Measurements from ENCODE around the gene IGSF10.
A peak's percentile ranks its signal among the peaks of the same experiment; 100 is the strongest.

Gene IGSF10

DNA sequence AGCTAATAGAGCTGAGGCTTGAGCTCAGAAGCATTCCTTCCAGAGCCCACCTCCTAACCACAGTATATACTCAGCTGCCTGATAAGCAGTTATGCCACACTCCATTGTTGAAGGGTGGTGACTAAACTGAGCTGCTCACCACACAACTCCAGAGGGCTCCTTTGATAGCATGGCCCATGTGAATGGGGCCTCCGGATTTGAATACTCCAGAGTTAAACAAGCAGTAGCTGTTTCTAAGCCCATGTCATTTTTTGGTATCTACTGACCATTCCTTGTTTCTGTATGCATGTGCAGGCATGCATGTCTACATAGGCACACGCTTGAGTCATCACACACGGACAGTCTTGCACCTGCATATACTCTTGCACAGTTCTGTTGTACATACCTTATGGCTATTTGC, 28.9 kb downstream of the IGSF10 start:
- TF ChIP-seq, protein P1, sequence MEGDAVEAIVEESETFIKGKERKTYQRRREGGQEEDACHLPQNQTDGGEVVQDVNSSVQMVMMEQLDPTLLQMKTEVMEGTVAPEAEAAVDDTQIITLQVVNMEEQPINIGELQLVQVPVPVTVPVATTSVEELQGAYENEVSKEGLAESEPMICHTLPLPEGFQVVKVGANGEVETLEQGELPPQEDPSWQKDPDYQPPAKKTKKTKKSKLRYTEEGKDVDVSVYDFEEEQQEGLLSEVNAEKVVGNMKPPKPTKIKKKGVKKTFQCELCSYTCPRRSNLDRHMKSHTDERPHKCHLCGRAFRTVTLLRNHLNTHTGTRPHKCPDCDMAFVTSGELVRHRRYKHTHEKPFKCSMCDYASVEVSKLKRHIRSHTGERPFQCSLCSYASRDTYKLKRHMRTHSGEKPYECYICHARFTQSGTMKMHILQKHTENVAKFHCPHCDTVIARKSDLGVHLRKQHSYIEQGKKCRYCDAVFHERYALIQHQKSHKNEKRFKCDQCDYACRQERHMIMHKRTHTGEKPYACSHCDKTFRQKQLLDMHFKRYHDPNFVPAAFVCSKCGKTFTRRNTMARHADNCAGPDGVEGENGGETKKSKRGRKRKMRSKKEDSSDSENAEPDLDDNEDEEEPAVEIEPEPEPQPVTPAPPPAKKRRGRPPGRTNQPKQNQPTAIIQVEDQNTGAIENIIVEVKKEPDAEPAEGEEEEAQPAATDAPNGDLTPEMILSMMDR (IDR thresholded peaks at IDR 0.05; ENCODE audit: unreplicated experiment in 3 of 3), result no peak
- H3K9me3 Mint-ChIP-seq, result peaks cover 7% of the 10 kb centered on the region
- no peak overlapping the region for H3K4me3 Mint-ChIP-seq
- no peak overlapping the region for H3K27ac Mint-ChIP-seq
- no peaks in the 10 kb centered on the region for H3K4me1 Mint-ChIP-seq
- peaks cover 32% of the 10 kb centered on the region for H3K36me3 Mint-ChIP-seq (ENCODE audit: low read depth)
- no peaks in the 10 kb centered on the region for H3K27me3 Mint-ChIP-seq (ENCODE audit: low read depth)

DNA sequence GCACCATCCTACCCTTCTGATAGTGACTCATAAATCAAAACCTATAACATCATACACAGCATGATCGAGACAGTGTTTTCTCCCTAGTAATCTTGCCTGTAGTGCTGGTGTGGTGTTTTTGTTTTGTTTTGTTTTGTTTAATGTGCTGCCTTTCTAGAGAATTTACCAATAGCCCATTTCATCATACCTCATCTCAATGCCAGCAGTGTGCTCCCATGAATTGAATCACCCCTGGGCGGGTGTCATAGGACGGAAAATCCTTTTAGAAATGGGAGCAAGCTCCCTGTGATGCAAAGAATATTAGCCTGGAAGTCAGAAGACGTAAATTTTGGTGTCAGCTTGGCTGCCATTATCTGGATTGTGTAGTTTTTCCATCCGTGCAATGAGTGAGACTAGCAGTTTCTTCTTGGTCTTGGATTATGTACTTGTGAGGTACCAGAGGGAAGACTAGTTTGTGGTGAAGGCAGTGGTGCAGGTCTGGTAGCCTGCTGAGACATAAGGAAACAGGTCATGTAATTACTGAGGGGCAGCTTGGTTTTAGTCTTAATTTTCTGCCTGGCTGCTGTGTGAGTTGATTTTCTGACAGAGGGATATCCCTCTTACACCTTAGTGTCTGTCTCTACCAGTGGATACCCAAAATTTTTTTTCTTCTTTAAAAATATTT, 29.9 kb downstream of the IGSF10 start:
- Mint-ChIP-seq H3K27me3 (ENCODE audit: low read depth) (no peaks in the 10 kb centered on the region), H3K4me1 (no peaks in the 10 kb centered on the region), H3K9me3 (peaks cover 7% of the 10 kb centered on the region), H3K36me3 (ENCODE audit: low read depth) (peaks cover 32% of the 10 kb centered on the region), H3K4me3 (no peak overlapping the region), H3K27ac (no peak overlapping the region)
- TF ChIP-seq, protein P1 (IDR thresholded peaks at IDR 0.05; ENCODE audit: unreplicated experiment in 3 of 3), result no peak

DNA sequence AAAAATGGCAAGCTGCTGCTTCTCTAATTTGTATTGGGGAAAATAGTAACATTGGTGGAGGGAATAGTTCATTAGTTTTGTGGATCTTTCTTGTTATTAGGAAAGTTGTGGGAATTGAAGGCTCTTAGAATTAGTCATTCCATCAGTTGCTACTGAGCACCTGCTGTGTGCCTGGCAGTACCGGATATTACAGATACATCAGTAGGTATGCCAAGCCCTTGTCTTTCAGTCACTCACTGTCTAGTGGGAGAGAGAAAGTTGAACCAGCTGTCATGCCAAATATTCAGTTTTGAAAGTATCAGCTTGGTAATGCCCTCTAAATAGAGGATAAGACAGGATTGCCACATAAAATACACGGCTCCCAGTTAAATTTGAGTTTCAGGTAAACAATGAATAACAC, 32.5 kb downstream of the IGSF10 start:
- Mint-ChIP-seq H3K27ac (no peak overlapping the region), H3K27me3 (ENCODE audit: low read depth) (no peaks in the 10 kb centered on the region), H3K36me3 (ENCODE audit: low read depth) (peaks cover 32% of the 10 kb centered on the region), H3K9me3 (peaks cover 7% of the 10 kb centered on the region), H3K4me3 (no peak overlapping the region), H3K4me1 (no peaks in the 10 kb centered on the region)
- TF ChIP-seq, protein P1 (IDR thresholded peaks at IDR 0.05; ENCODE audit: unreplicated experiment in 3 of 3), result no peak

DNA sequence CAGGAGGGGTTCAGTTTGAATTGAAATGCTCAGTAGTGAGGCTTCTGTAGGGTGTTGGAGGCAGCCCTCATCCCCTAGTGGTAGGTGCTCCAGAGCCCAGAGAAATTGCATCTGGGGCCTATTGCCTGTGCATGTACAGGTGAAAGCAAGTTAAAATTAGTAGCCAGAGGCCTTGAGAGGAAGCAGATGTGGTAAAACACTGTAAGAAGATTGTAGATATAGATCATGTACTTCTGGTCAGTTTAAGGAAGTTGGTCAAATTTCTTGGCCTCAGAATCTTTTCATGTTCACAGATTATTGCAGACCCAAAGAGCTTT, 34.6 kb downstream of the IGSF10 start:
- Mint-ChIP-seq H3K36me3 (ENCODE audit: low read depth) (peaks cover 29% of the 10 kb centered on the region), H3K27ac (no peak overlapping the region), H3K4me3 (no peak overlapping the region), H3K4me1 (no peaks in the 10 kb centered on the region), H3K27me3 (ENCODE audit: low read depth) (no peaks in the 10 kb centered on the region), H3K9me3 (peaks cover 7% of the 10 kb centered on the region)
- TF ChIP-seq, protein P1 (IDR thresholded peaks at IDR 0.05; ENCODE audit: unreplicated experiment in 3 of 3), result peak in 1 of 3 experiments; percentile 5

DNA sequence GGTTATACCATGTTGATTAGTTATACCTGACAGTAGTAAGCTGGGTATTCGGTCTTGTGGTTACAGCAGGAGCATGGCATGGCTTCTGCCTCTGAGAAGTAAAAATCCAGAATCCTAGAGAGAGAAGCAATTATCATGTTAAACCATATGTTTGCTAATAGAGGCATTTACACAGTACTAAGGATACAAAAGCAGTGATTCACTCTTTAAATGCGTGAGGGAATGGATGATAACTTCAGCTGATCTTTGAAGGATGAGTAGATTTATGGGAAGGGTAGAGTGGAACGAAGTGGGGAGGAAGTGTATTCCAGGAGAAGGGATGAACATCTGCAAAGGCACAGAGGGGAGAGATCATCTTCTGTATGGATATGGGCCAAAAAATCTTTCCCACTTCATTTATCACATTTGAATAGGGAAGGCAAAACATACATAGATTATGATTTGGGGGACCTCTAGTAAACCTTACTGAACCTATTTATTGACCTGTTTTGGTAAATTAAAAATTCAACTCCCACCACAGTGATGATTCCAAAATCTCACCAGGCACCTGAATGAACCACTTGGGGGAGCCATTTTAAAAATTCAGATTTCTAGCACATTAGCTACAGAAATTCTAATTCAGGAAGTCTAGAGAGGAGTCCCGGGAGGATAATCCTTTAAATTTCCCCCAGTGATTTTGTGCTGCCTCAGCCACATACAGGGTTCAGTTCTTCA, 35.1 kb downstream of the IGSF10 start:
- TF ChIP-seq, protein P1 (IDR thresholded peaks at IDR 0.05; ENCODE audit: unreplicated experiment in 3 of 3), result peak; percentile 7 to 11 (median 9)
- Mint-ChIP-seq H3K27me3 (ENCODE audit: low read depth) (no peaks in the 10 kb centered on the region), H3K9me3 (peaks cover 6% of the 10 kb centered on the region), H3K27ac (no peak overlapping the region), H3K36me3 (ENCODE audit: low read depth) (peaks cover 27% of the 10 kb centered on the region), H3K4me3 (no peak overlapping the region), H3K4me1 (no peaks in the 10 kb centered on the region)

DNA sequence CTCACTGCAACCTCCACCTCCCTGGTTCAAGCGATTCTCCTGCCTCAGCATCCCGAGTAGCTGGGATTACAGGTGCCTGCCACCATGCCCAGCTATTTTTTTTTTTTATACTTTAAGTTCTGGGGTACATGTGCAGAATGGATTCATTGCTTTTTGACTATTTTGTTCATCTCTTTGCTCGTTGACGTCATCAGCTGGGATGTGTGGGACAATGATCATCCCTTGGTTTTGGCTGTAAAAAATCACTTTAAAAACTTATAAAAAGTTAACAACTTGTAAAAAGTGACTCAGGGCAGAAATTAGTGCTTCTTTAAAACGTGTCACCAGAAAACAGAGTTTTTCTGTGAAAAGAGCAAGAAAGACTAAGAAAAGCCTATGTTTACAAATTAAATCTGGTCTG, 37.8 kb downstream of the IGSF10 start:
- Mint-ChIP-seq H3K4me3 (no peak overlapping the region), H3K4me1 (no peaks in the 10 kb centered on the region), H3K36me3 (ENCODE audit: low read depth) (peaks cover 22% of the 10 kb centered on the region), H3K9me3 (no peaks in the 10 kb centered on the region), H3K27me3 (ENCODE audit: low read depth) (no peaks in the 10 kb centered on the region), H3K27ac (no peak overlapping the region)
- TF ChIP-seq, protein P1 (IDR thresholded peaks at IDR 0.05; ENCODE audit: unreplicated experiment in 3 of 3), result no peak
